HG02885 (cell line): ENCODE measurements around the gene ARF6.
"Not testable (repeated sequence)": the region's sequence is repeated elsewhere in the genome, so short reads cannot be mapped to it uniquely, and the experiment has no call there.

Experiments
- ATAC-seq: cut with Tn5 transposase; IDR thresholded peaks from one replicate; pipeline ENCODE4 v1.9.1; 2021; ENCODE audit warnings: mild to moderate bottlenecking; ENCODE audit not compliant: unreplicated experiment, poor library complexity

ARF6 gene

GRCh38 chr14:49902679-49903246 lies 9.9 kb downstream of the ARF6 start:
- not testable (repeated sequence) for ATAC-seq

- no peak for ATAC-seq
These were observed 11.4 kb downstream of the ARF6 start for GRCh38 chr14:49904270-49904669.

- ATAC-seq, result no peak
These were observed 13.1 kb downstream of the ARF6 start for GRCh38 chr14:49905989-49906388.

- ATAC-seq, result no peak
These were observed 14.3 kb downstream of the ARF6 start for GRCh38 chr14:49907186-49907585.

DNA sequence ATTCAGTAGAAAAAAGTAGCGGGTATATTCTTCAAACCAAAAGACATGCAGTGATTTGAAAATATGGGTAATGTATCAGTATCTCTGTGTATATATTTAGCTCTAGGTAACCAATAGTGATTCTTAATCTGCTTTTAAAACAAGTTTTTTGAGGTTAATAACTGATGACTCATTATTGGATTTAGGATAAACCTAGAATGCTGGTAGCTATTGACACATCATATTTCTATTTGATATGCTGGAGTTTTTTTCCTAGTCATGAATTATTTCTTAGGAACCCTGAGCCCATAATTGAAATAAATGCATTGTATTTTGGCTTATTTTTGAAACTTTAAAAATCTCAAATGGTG lies 15.5 kb downstream of the ARF6 start:
- no peak for ATAC-seq

DNA sequence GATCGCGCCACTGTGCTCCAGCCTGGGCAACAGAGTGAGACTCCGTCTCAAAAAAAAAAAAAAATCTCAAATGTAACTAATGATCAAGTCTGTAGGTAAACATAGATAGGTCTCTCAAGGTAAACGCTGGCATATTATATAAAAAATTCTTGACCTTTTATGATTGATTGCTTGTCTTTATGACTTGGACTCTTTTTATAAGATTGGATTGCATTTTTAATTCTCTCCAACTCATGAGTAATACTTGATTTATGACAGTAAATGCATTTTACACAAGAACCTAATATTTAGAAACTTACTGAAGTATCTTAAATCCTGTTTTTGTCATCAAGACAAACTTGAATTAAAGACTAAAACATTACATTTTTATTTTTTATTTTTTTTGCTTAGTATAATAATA lies 16.1 kb downstream of the ARF6 start:
- no peak for ATAC-seq

- no peak for ATAC-seq
These were observed 22.2 kb downstream of the ARF6 start for GRCh38 chr14:49915085-49915484.

DNA sequence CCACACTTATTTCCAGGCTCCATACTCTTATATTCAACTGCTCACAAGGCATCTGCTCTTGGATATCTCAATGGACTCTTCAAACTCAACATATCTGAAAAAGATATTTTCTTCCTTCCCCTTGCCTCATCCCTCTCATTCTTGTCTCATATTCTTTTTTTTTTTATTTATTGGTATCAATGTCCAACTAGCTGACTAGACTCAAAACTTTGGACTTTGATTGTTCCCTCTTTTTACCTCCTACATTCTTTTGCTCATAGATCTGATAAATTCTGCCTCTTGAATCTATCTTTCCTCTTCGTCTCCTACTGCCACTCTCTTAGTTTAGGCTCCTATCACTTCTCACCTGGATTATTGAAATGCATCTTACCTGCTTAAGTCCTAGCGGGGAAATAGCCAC lies 25.8 kb downstream of the ARF6 start:
- ATAC-seq, result no peak

DNA sequence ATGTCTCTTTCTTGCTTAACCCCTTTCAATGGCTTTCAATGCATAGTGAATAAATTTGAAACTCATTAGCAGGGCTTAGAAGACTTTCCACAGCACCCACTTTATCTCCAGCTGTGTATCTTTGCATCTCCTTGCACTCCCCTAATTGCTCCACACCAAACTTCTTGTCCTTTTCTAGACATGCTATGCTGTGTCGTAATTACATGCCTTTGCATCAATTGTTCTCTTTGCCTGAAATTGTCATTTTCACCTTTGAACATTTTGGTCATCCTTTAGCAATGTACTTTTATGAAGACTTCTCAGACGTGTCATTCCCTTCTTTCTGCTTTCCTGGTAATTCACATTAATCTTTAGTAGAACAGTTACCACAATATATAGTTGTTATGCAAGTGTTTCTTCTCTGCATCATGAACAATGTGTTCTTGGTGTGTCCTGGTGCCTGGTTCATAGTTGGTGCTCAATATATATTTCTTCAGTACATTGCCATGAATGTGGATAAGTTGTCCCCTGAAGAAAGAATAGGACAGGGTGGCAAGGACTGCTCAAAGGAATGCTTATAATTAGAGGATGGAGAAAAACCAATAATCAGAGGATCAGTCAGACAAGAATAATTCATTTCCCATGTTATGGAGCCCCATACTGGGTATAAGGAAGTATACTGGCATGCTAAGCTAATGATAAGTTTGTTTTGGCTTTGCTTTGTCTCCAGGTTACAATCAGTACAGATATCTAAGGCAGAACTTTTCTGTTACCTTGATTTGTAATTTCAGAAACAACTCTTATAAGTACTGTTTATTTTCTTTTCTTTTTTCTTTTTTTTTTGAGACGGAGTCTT lies 27.2 kb downstream of the ARF6 start:
- ATAC-seq, result no peak

DNA sequence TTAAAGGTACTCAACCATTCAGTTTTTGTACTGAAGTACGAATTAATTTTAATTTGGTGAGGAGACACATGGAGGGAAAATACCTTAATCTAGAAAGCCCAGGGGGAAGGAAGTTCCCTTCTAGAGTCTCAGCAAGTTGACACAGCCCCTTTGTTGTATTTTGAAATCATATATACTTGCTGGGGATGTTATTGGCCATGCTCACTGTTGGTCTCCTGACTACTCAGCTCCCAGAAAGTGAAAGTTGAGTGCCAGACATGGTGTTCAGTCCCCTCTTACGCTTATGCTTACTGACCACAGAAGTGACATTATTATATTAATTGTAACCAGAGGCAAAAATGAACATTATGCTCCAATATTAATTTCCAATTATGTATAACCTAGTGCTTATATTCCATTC lies 28.1 kb downstream of the ARF6 start:
- ATAC-seq, result no peak

- no peak for ATAC-seq
These were observed 28.5 kb downstream of the ARF6 start for GRCh38 chr14:49921401-49921800.

GRCh38 chr14:49923442-49923841 lies 30.6 kb downstream of the ARF6 start:
- ATAC-seq, result no peak

DNA sequence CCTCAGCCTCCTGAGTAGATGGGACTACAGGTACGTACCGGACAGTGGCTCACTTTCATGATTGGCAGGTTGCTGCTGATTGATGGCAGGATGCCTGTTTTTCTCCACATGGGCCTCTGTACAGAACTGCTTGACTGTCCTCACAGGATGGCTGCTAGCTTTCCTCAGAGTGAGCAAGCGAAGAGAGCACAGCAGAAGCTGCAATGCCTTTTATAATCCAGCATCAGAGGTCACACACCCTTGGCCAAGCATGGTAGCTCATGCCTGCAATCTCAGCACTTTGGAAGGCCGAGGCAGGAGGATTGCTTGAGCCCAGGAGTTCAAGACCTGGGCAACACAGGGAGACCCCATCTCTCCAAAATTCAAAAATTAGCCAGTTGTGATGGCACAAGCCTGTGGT lies 31.0 kb downstream of the ARF6 start:
- ATAC-seq, result no peak

- ATAC-seq, result no peak
These were observed 32.0 kb downstream of the ARF6 start for GRCh38 chr14:49924852-49925251.

GRCh38 chr14:49926803-49927202 lies 33.9 kb downstream of the ARF6 start:
- no peak for ATAC-seq

GRCh38 chr14:49928015-49928414 lies 35.1 kb downstream of the ARF6 start:
- no peak for ATAC-seq

DNA sequence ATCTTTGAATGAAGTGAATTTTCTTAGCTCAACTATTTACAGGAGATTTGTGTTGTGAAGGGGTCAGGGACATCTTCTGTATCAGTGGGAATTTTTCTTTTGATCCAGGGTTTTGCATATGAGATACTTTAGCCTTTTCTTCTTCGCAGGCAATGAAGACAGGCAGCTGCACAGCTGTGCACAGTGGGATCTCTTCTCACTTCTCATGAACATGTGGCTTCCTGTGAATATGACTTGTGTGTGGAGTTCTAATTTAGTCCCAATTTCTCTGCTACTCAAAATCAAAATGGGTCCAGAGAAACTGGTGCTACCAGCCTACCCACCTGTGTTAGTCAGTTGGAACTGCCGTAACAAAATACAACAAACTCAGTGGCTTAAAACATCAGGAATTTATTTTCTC lies 37.8 kb downstream of the ARF6 start:
- ATAC-seq, result no peak

DNA sequence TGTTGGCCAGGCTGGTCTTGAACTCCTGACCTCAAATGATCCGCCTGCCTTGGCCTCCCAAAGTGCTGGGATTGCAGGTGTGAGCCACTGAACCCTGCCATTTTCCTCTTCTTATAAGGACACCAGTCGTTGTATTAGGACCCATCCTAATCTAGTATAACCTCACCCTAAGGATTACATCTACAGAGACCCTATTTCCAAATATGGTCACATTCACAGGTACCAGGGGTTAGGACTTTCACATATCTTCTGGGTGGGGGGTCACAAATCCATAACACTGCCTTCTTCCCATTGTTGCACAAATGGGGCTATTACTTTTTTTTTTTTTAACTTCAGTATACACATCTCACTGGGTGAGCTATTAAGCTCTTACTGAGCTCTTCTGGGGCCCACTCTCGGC lies 38.6 kb downstream of the ARF6 start:
- ATAC-seq, result no peak

DNA sequence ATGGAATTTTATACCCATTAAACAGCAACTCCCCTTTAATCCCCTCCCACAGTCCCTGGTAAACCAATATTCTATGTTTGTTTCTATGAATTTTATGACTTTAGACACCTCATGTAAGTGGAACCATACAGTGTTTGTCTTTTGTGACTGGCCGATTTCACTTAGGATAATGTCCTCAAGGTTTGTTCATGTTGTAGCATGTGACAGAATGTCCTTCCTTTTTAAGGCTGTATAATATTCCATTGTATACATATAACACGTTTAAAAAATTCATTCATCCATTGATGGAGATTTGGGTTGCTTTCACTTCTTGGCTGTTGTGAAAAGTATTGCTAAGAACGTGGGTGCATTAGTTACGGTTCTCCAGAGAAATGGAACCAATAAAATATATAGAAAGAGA lies 40.2 kb downstream of the ARF6 start:
- no peak for ATAC-seq

- ATAC-seq, result no peak
These were observed 40.8 kb downstream of the ARF6 start for GRCh38 chr14:49933704-49934103.

DNA sequence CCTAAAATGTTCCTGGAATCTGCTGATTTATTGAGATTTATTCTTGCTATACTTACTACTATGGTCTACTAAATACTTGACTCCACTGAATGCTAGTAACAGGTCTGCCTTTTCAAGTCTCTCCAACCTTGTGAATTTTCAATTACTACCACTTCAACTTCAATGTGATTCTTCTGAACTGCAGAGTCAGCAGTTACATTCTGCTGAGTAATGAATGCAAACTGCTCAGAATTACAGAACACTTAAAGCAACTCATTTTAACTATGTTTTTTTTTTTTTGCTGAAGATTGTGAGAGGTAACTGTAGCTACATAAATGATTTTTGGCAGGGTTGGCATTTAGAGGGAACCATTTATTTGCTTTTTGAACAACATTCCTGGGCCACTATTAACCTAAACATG lies 41.8 kb downstream of the ARF6 start:
- ATAC-seq, result no peak

- no peak for ATAC-seq
These were observed 42.6 kb downstream of the ARF6 start for GRCh38 chr14:49935526-49935925.
